ENCODE data around the gene OXSR1.
A peak's percentile ranks its signal among the peaks of the same experiment; 100 is the strongest.
"Not testable (repeated sequence)": the region's sequence is repeated elsewhere in the genome, so short reads cannot be mapped to it uniquely, and the experiment has no call there.

Gene OXSR1

DNA sequence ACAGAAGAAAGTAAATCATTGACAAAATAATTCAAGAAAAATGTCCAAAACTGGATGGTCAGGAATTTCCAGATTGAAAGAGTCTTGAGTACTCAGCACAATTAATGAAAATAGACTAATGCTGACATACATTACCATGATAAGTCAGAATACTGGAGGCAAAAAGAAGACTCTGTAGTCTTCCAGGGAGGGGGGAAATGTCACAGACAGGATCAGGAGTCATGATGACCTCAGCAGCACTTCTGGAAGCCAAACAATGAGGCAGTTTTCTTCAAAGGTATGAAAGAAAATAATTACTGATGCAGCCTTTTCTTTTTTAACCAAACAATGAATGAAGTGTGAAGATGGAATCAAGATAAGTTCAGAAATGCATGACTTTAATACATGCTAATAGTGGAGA, 70.1 kb downstream of the OXSR1 start:
- FAIRE-seq, result no peak

DNA sequence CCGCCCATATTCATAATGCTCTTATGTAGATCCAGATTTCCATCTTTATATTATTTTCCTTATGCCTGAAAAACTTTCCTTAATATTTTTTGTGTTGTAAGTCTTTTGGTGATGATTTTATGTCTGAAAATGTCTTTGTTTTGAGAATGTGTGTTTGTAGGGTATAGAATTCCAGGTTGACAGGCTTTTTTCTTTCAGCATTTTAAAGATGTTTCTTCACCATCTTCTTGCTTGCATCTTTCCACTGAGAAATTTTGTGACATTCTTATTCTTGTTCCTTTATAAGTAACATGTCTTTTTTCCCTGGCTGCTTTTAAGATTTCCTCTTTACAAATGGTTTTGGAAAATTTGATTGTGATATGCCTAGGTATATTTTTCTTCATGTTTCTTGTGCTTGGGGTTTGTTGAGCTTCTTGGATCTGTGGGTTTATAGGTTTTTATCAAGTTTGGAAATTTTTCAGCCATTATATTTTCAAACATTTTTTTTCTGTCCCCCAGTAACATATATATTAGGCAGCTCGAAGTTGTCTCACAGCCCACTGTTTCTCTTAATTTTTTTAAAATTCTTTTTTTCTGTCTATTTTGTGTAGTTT, 73.2 kb downstream of the OXSR1 start:
- no peak for FAIRE-seq

DNA sequence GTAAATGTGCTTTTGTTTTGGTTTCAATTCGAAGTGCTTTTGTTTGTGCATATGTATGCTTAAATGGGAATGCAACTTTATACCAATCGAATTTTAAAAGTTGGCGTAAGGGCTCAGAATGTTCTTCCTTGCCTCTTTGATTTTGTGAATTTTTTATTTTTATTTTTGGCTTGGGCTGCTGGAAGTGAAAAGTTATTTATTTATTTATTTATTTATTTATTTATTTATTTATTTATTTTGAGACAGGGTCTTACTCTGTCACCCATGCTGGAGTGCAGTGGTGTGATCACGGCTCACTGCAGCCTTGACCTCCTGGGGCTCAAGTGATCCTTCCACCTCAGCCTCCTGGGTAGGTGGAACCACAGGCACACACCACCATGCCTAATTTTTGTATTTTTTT, 77.5 kb downstream of the OXSR1 start:
- FAIRE-seq, result not testable (repeated sequence)

DNA sequence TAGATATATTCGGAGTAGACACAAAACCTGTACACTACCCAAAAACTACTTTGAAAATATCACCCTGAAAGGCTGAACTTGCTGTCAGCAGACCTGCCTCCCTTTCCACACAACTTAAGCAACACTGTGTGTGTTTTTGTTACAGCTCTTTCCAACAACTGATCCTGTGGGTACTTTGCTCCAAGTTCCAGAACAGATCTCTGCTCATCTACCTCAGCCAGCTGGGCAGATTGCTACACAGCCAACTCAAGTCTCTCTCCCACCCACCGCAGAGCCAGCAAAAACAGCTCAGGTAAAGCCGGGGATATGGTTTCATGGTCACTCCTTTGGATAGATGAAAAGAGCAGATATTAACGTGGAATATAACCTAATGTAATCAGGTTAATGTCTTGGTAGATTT, 80.6 kb downstream of the OXSR1 start:
- no peak for FAIRE-seq

DNA sequence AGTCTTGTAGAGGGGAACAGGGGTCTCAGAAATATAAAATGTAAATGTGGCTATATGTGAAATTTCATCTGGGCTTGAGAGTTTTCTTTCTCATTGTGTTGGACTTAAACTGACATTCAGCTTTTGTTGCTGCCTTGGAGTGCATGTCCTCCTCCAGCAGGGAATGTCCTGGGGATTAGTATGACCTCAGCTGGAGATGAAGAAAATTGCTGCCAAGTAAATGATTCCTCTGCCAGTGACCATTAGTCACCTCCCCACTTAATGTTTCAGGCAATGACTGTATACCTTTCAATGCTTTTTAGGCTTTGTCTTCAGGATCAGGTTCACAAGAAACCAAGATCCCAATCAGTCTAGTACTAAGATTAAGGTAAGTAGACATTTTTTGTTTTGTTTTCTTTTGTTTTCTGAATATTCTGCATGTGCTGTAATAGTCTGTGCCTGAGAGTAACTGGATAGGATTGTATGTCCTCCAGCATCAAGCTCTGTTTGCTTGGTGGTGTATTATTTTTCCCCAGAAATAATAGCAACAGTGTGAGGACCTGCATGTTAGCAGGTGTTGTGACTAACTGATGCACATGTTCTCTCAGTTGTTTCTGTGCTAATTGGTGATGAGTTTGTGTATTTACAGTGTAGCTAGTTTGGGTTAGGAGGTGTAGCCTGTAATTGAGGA, 82.2 kb downstream of the OXSR1 start:
- FAIRE-seq, result peak; percentile 62

DNA sequence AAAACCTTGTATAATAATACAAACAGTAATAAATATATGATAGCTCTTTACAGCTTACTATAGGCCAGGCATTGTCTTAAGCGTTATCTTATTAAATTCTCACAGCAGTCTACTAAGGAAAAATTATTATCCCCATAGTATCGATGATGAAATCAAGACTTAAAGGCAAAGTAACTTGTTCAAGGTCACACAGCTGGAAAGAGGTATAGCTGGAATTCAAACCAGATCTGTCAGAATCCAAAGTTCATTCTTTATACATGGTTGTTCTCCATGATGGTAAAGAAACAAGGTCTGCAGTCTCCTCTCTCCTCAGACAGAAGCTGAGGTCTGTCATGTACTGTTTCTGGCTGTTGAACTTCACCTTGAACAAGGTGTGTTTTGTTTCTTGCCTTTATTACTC, 84.9 kb downstream of the OXSR1 start:
- FAIRE-seq, result no peak

DNA sequence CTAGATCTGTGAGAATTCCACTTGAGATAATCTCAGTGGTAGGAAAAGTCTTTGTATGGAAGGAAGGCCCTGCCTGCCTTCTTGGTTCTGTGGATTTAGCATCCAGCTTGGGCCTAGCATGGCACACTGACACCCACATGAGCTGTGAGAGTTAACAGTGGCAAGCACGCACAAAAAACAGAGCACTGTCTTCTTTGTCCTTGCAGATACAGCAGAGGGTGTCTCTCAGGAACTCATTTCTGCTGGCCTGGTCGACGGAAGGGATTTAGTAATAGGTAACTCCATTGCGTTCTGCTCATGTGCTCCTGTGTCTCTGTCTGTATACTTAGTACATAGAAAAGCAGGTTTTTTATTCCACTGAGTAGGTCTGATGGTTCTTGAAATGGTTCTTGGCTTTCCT, 85.9 kb downstream of the OXSR1 start:
- FAIRE-seq, result no peak

DNA sequence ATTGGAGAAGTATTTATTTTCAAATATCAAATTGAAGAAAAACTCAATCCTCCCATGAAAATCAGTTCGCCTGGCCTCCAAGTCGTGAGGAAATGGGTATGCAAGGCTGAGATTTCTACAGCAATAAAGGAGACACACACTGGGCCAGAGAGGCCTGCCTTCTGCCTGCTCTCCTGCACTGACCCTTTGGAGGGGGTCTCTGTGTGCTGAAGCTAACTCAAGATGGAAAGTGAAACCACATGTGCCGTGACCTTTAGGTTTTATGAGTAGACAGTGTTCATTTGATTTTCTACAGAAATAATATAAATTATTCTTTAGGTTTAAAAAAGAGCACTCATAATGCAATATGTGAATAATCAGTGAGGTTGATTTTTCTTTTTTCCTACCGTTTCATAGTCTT, 88.4 kb downstream of the OXSR1 start:
- FAIRE-seq, result no peak

DNA sequence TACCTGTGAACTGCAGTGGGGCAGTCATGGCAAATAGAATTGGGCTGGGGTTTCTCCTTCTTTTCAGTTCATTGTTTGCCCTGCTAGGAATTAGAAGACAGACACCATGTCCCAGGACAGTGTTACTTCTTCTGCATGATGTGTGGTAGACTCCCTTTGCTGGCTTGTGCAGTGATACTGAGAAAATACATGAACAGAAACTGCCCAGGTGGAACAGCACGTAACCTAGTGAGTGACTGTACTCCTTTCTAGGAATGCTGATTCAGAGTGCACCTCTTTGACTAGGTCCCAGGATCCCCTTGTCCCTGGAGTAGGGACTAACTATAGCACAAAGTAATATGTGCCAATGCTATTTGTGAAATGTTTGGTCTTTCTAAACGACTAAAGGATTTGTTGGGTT, 89.5 kb downstream of the OXSR1 start:
- FAIRE-seq, result no peak

DNA sequence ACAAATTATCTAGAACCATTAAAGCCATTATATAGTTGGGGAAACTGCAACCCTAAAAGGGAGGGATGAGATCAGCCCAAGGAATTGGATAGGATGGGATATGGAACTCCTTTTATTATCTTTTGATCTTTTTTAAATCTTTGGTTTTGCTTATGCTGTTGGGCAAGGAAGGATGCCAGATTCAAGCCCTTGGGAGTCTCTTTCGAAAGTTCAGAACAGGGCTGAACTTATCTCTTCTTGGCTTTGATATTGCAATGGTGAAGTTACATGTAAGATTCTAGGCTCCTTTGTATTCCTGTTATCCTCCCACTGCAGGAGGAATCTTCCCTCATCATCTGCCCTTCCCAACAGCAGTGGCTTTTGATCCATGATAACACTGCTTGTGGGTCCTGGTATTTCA, 90.3 kb downstream of the OXSR1 start:
- FAIRE-seq, result no peak

DNA sequence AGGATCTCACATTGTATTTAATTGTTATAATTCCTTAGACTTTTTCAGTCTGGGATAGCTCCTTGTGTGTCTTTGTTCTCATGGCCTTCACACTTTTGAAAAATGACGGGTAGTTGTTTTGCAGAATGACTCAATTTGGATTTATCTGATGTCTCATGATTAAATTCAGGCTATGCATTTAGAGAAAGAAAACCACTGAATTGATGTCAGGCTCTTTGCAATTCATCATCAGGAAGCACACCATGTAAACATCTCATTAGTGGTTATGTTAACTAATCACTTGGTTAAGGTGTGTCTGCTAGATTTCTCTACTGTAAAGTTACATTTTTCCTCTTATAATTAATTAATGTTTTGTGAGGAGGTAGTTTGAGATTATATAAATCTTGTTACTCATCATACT, 92.2 kb downstream of the OXSR1 start:
- FAIRE-seq, result no peak

DNA sequence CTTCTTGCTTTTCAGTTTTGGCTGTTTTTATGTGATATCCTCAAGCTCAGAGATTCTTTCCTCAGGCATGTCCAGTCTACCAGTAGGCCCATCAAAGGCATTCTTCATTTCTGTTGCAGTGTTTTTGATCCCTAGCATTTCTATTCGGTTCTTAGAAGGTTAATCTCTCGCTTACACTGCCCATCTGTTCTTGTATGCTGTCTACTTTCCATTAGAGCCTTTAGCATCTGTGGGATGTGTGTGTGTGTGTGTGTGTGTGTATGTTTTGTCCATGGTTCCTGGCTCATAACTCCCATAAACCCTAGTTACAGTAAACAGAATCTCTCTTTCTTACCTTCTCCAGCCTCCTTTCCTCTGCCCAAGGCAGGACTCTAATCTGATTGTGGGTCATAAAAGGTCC, 95.1 kb downstream of the OXSR1 start:
- no peak for FAIRE-seq

DNA sequence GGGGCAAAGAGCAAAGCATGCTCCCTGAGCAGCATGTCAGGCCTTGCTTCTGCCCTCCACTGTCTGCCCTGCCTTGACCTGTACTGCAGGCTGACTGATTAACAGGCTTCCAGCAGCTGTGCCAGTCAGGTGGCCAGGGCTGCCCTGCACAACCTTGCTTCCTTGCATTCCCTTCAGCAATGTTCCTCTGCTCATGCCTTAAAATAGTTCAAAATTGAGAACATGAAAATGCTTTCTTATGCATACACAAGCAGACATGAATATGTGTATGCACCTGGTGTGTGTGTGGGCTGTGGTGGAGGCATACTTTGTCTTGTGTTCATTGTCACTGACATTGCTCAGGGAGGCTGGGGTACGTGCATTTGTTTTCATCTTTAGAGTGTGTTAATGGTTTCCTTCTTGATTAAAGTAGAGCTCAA, 99.0 kb downstream of the OXSR1 start:
- no peak for FAIRE-seq

DNA sequence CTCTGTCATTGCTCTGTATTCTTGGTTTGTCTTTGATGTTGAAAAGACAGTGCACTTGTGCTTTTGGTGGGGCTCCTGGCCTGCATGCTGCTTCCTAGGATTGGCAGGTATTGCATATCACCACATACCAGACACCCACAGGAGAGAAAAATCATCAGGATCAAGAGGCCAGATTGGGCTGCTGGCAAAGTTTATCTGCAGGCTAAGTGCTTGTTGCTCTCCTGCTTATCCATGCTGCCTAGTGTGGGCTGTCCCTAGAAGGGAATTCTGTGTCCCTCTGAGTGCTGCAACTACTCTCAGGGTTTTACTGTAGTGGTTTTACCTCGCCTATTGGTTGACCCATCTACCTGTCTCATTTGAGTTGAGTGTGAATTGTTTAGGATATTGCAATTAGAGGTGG, 99.4 kb downstream of the OXSR1 start:
- FAIRE-seq, result no peak

DNA sequence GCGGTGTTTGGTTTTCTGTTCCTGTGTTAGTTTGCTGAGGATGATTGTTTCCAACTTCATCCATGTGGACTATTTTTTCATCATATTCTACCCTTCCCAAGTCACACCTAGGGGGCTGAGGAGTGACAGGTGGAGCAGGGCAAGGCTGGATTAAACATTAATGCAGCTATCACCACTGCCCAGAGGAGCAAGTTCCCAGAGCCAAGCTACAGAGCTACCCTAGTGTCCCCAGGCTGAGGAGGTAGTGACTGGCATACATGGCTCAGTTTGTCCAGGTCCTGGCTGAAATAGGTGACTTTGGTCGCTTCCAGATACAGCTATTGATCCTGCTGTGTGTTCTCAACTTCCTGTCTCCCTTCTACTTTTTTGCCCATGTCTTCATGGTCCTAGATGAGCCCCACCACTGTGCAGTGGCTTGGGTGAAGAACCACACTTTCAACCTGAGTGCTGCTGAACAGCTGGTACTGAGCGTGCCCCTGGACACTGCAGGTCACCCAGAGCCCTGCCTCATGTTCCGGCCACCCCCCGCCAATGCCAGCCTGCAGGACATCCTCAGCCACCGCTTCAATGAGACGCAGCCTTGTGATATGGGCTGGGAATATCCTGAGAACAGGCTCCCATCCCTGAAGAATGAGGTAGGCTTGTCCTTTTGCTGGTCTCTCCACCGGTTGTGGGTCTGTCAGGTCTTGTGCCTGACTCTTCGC, 100.4 kb downstream of the OXSR1 start, which contains the start of gene SLC22A13:
Gene SLC22A13 (plus strand): TSS at position 209 of the 704 bp plus-strand sequence. CDS start 49 bp downstream, at position 258.
- FAIRE-seq, result no peak

DNA sequence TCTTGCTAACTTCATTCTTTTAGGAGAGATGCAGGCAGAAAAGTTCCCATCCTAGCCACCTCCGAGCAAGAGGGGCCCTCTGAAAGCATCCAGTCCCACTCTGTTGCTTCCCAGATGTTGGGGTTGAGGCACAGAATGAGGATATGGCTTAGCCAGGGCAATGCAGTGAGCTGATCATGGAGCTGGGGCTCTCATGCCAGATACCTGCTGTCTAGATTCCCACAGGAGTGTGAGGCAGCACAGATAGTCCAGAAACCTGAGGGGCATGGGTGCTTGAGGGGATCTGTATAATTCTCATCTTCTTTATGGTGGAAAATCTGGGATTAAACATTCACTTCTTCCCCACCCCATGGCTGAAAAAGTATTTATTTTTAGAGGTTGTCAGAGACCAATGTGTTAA, 101.5 kb downstream of the OXSR1 start:
- FAIRE-seq, result no peak

DNA sequence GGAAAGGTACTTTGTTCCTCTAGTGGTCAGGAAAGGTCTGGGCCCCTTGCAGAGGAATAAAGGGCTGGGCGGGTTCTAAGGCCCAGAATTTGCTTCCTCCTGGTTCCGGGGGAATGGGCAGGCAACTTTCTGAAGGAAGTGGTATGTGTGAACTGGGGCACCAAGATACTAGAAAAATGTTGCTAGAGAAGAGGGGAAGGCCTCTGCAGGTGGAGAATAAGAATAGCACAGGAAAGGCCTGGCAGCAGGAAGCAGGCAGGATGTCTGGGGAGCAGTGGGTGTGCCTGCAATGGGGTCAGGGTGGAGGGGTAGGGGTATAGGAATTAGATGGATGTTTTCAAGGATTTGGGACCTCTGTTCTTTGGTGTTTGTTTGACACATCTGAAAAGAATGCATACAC, 102.3 kb downstream of the OXSR1 start:
- FAIRE-seq, result no peak

DNA sequence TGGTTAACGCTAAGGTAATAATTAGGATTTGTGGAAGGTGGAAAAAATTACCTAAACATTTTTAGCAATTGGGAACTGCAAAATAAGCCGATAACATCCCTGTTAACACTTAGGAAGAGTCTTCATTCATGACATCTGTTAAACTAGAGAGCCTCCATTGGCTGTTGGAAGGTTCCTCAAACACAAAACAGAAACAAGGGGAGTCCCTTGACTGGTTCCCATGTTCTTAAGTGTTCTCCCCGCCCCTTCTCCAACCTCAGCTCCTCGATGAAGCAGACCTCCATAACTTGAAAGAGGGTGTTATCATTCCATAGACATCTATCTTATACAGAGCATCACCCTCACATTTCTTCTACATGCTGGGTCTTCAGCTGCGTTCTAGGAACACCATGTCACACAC, 102.8 kb downstream of the OXSR1 start:
- no peak for FAIRE-seq

DNA sequence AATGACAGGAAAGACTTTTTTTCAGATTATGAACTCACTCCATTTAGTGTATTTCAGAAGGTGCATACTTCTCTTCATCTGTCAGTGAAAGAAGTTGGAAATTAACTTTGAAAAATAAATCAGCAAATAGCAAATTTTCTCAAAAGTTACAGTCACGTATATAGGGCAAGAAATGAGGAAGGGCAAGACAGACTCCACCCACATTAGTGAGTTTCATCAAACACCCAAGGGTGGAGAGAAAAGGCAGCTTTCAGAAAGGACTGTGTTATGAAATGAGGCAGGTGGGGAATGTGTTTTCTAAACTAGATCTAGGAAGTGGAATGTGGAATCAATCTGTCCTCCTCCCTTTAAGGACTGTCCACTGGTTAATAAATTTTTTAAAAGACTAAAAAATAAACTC, 103.2 kb downstream of the OXSR1 start:
- no peak for FAIRE-seq

DNA sequence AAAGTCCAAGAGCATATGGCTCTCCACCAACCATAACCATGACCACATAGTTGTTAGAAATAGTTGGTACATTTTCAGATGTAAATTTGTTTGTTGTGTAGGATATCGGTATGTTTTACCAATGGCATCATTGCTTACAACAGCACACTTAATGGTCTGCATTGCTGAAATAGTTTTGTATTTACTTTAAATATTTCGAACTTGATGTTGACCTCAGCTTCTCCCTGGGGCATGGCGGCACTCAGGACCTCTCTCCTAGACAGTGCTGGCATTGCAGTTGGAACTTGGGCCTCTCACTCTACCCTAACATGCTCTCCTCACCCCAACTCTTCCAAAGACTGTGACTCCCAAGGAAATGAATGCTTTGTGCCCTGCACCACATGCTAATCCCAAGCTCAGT, 105.3 kb downstream of the OXSR1 start:
- no peak for FAIRE-seq

DNA sequence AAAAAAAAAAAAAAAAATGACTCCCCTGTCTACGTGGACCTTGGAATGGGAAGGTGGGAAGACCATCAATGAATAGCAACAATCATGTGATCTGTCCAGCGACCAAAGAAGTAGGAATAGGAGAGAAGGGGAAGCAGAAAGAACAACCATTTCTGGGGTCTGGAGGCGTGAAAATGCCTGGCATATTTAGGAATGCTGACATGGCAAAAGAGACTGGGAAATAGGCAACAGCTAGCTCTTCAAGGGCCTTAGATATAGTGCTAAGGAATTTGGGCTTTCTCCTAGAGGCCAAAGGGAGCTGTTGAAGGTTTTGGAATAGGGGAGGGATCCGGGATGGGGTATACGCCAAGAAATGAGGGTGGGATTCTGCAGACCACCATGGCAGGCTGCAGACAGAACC, 106.2 kb downstream of the OXSR1 start:
- FAIRE-seq, result no peak

DNA sequence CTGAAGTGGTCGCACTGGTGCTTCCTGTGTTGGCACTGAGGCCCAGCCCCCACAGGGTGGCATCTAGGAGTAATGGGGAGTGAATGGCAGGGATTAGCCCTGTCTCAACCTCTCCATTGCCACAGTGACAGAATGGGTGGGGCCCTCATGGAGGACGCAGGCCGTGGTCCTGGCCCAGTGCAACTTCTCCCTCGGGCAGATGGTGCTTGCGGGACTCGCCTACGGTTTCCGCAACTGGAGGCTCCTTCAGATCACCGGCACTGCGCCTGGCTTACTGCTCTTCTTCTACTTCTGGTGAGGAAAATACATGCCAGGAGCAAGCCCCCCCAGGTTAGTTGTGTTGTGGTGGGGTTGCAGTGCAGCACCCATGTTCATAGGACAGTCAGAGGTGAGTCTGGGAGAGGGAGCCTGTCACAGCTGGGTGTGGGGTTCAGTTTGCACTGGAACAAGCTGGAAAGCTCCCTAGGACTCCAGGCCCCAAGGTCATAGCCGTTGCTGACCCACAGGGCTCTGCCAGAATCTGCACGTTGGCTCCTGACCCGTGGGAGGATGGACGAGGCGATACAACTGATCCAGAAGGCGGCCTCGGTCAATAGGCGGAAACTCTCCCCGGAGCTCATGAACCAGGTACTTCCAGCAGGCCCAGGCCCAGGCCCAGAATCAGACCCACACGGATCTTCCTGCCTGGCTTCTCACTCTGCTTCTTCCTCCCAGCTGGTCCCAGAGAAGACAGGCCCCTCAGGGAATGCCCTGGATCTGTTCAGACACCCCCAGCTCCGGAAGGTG, 109.7 kb downstream of the OXSR1 start:
- no peak for FAIRE-seq

DNA sequence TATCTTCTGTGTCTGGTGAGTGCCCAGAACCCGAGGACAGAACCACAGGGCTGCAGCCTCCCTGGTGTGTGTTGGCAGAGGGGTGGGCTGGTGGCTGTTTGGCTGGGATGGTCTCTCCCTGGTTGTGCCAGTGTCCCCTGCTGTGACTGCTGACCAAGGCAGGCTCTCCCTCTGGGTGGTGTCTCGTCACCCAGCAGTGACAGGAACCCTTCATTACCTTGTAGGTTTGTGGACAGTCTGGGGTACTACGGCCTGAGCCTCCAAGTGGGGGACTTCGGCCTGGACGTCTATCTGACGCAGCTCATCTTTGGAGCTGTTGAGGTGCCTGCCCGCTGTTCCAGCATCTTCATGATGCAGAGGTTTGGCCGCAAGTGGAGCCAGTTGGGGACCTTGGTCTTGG, 110.3 kb downstream of the OXSR1 start:
- FAIRE-seq, result no peak
